ENCODE measurements around the gene COL1A2. TPM values are rescaled to one million over a fixed set of nuclear protein-coding genes. Genes with fewer than 3 reads are reported as not detected.

Gene COL1A2
- total and polyA plus RNA-seq, 2 donors from 2014 or later: 51.4 to 149 TPM

DNA sequence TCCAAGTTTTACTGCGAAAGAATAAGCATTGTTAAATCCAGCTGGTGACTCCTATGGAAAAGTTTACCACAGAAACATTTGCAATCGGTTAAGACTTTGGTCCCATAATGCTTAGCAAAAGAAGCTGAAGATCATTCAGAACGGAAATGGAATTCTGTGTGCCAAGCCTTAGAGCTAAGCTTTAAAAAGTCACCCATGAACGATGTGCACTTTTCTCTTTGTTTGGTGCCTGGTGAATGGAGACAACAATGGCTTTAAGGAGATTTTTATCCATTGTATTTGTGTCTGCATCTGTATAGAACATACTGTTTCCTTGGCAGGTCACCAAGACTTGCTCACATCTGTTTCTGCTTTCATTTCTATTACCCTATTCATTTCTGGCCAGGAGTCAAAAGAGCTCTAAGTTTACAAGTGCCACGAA lies 26.3 kb upstream of the COL1A2 start:
- FAIRE-seq (no peak), DNase-seq (peak in 2 of 5 donors; percentile 55 to 84)
- H3K36me3 ChIP-seq (ENCODE audit: control insufficient read depth in 2 of 3, insufficient read depth in 3 of 3, low read length in 3 of 3): no peaks in the 10 kb centered on the region
- no peak for TF ChIP-seq CTCF (IDR thresholded peaks at IDR 0.05; ENCODE audit: borderline replicate concordance, extremely low read depth, insufficient read depth)
- no peaks in the 10 kb centered on the region for H3K27me3 ChIP-seq (ENCODE audit: control insufficient read depth, insufficient read depth, low read length)
- peak overlapping the region in 1 of 2 donors; percentile 2 for H3K27ac ChIP-seq (ENCODE audit: low read depth in 2 of 2, low read length in 2 of 2)
- H3K4me3 ChIP-seq (ENCODE audit: low read length in 3 of 3): peak overlapping the region in 1 of 3 donors; percentile 13
- H3K9me3 ChIP-seq (ENCODE audit: control insufficient read depth in 2 of 3, insufficient read depth in 1 of 3, low read length in 3 of 3): no peaks in the 10 kb centered on the region
- no peaks in the 10 kb centered on the region for H3K4me1 ChIP-seq (ENCODE audit: control insufficient read depth in 2 of 3, insufficient read depth in 2 of 3, low read depth in 1 of 3, low read length in 3 of 3)
- intact Hi-C loops (cut with DNase I): no loop called here
- H3K9ac ChIP-seq (ENCODE audit: low read length in 3 of 3): peak overlapping the region in 1 of 3 donors; percentile 9

- intact Hi-C loops (cut with DNase I): no loop called here
- peaks cover 0 to 6% (median 3%) of the 10 kb centered on the region in 3 donors for H3K4me1 ChIP-seq (ENCODE audit: control insufficient read depth in 2 of 3, insufficient read depth in 2 of 3, low read depth in 1 of 3, low read length in 3 of 3)
- H3K4me3 ChIP-seq (ENCODE audit: low read length in 3 of 3): no peak overlapping the region
- H3K27ac ChIP-seq (ENCODE audit: low read depth in 2 of 2, low read length in 2 of 2): peak overlapping the region in 1 of 2 donors; percentile 67
- H3K27me3 ChIP-seq (ENCODE audit: control insufficient read depth, insufficient read depth, low read length): no peaks in the 10 kb centered on the region
- H3K36me3 ChIP-seq (ENCODE audit: control insufficient read depth in 2 of 3, insufficient read depth in 3 of 3, low read length in 3 of 3): no peaks in the 10 kb centered on the region
- H3K9ac ChIP-seq (ENCODE audit: low read length in 3 of 3): no peak overlapping the region
- TF ChIP-seq CTCF (IDR thresholded peaks at IDR 0.05; ENCODE audit: borderline replicate concordance, extremely low read depth, insufficient read depth): no peak
- FAIRE-seq: no peak
- DNase-seq: peak; percentile 46 to 92 (median 60)
- no peaks in the 10 kb centered on the region for H3K9me3 ChIP-seq (ENCODE audit: control insufficient read depth in 2 of 3, insufficient read depth in 1 of 3, low read length in 3 of 3)
Measured at GRCh38 chr7:94374231-94374630, 20.5 kb upstream of the COL1A2 start.

DNA sequence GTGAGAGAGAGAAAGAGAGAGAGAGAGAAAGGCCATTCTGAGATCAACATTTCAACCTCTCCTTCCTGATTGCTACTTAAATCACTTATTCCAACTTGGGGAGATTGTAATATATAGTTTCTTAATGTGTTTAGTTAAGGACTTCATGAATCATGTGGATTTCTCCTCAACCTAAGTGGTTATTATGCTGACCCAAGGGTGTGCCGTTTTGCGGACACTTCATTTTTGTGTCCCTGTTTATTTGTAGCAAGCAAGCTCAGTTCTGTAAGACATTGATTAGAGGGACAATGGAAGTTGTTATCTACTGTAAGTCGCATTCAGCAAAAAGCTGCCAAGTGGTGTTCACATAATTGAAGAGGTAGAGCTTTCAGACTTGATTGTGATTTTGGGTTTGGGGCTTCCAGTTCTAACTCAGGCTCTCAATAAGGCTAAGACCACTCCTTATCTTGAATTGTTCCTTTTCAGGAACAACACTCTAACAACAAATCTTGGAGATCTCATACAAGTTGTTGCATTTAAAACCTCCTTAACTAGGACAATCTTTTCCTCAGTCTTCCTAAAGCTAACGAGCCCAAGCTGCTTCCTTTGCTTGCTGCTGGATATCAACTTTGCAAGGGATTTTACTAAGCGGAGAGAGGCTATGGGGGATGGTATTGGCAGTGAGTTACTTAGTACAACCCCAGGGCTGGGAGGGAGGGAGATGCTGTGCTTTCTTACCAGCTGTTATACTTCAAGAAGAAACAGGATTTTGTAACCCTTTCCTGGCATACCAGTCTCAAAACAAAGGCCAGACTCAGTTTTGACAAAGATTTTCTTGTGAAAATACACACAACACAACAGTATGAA lies 19.8 kb upstream of the COL1A2 start:
- no peaks in the 10 kb centered on the region for H3K27me3 ChIP-seq (ENCODE audit: control insufficient read depth, insufficient read depth, low read length)
- peak overlapping the region; percentile 24 to 30 (median 26) for H3K4me3 ChIP-seq (ENCODE audit: low read length in 3 of 3)
- no peak for TF ChIP-seq CTCF (IDR thresholded peaks at IDR 0.05; ENCODE audit: borderline replicate concordance, extremely low read depth, insufficient read depth)
- H3K27ac ChIP-seq (ENCODE audit: low read depth in 2 of 2, low read length in 2 of 2): peak overlapping the region; percentile 49 to 67
- DNase-seq (peak in 4 of 5 donors; percentile 70 to 97 (median 86)), FAIRE-seq (no peak)
- no peaks in the 10 kb centered on the region for H3K9me3 ChIP-seq (ENCODE audit: control insufficient read depth in 2 of 3, insufficient read depth in 1 of 3, low read length in 3 of 3)
- H3K4me1 ChIP-seq (ENCODE audit: control insufficient read depth in 2 of 3, insufficient read depth in 2 of 3, low read depth in 1 of 3, low read length in 3 of 3): peaks cover 0 to 6% (median 3%) of the 10 kb centered on the region in 3 donors
- peak overlapping the region in 1 of 3 donors; percentile 7 for H3K9ac ChIP-seq (ENCODE audit: low read length in 3 of 3)
- intact Hi-C loops (cut with DNase I): no loop called here
- H3K36me3 ChIP-seq (ENCODE audit: control insufficient read depth in 2 of 3, insufficient read depth in 3 of 3, low read length in 3 of 3): no peaks in the 10 kb centered on the region

All from kidney (tissue), 14 donors.